Gastrocnemius medialis (tissue), 4 donors: ENCODE data around the gene SIK2.
"Not testable (repeated sequence)": the region's sequence is repeated elsewhere in the genome, so short reads cannot be mapped to it uniquely, and the experiment has no call there.

Source experiments
- POLR2A ChIP-seq, 2 donors: fragments of 450-650 bp; IDR thresholded peaks; one replicate each; pipeline ENCODE4 v1.6.1; 2017; ENCODE audit warnings: antibody characterized with exemption in 2 of 2, mild to moderate bottlenecking in 2 of 2, moderate library complexity in 2 of 2
- TF ChIP-seq, protein P1 (sequence below), 5 experiments: fragments of 450-650 bp in 3 of 5; fragments of 200-600 bp in 2 of 5; sonication (generic) in 2 of 5; IDR thresholded peaks in 4 of 5; conservative IDR thresholded peaks in 1 of 5; 1 replicate in 4 of 5; 2 replicates in 1 of 5; pipeline ENCODE4 v1.5.1; 2016 to 2019; ENCODE audit warnings: antibody characterized with exemption in 5 of 5, mild to moderate bottlenecking in 3 of 5, moderate library complexity in 3 of 5

DNA sequence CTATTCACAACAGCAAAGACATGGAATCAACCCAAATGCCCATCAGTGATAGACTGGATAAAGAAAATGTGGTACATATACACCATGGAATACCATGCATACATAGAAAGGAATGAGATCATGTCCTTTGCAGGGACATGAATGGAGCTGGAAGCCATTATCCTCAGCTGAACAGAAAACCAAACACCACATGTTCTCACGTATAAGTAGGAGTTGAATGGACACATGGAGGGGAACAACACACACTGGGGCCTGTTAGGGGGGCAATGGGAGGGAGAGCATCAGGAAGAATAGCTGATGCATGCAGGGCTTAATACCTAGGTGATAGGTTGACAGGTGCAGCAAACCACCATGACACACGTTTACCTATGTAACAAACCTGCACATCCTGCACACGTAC, 115.4 kb downstream of the SIK2 start:
- TF ChIP-seq, protein P1, sequence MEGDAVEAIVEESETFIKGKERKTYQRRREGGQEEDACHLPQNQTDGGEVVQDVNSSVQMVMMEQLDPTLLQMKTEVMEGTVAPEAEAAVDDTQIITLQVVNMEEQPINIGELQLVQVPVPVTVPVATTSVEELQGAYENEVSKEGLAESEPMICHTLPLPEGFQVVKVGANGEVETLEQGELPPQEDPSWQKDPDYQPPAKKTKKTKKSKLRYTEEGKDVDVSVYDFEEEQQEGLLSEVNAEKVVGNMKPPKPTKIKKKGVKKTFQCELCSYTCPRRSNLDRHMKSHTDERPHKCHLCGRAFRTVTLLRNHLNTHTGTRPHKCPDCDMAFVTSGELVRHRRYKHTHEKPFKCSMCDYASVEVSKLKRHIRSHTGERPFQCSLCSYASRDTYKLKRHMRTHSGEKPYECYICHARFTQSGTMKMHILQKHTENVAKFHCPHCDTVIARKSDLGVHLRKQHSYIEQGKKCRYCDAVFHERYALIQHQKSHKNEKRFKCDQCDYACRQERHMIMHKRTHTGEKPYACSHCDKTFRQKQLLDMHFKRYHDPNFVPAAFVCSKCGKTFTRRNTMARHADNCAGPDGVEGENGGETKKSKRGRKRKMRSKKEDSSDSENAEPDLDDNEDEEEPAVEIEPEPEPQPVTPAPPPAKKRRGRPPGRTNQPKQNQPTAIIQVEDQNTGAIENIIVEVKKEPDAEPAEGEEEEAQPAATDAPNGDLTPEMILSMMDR (IDR thresholded peaks at IDR 0.05 in 4 of 5, conservative IDR thresholded peaks at IDR 0.05 in 1 of 5) = not testable (repeated sequence)
- TF ChIP-seq POLR2A (IDR thresholded peaks at IDR 0.05) = not testable (repeated sequence)
